HG03432 (cell line): ENCODE data around the gene BTG2.

Source experiments
- ATAC-seq: cut with Tn5 transposase; IDR thresholded peaks from one replicate; pipeline ENCODE4 v1.9.1; 2021; ENCODE audit warnings: mild to moderate bottlenecking, moderate library complexity; ENCODE audit not compliant: unreplicated experiment

Gene BTG2

GRCh38 chr1:203335503-203335902 is 30.2 kb downstream of the BTG2 start:
- ATAC-seq, result no peak

GRCh38 chr1:203336097-203336496 is 30.8 kb downstream of the BTG2 start:
- no peak for ATAC-seq

DNA sequence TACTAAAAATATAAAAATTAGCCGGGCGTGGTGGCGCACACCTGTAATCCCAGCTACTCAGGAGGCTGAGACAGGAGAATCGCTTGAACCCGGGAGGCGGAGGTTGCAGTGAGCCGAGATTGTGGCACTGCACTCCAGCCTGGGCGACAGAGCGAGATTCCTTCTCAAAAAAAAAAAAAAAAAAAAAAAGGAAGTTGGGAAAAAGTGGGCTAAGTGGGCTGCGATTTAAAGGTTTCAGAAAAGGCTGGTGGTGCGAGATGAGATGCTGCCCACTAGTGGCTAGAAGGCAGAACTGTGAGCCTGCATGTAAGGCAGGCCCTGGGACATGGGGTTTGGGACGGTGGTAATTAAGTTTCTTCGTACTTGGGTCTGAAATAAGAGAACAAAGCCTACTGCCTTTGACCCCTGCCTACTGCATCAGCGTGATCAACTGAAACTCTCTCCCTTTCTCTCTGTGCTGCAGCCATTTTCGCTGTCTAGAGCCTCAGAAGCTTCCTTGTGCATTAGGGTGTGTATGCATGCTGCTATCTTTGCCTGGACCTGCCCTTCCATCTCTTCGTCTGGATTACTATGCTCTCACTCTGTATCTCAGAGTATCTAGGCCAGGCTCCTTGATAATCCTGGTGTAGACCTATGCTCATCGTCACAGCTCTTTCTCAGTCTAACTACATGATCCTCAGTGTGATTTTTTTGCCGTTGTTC is 33.2 kb downstream of the BTG2 start:
- ATAC-seq, result no peak

- ATAC-seq, result no peak
Observed at GRCh38 chr1:203340112-203340790, 34.9 kb downstream of the BTG2 start.

GRCh38 chr1:203342192-203342940 is 37.0 kb downstream of the BTG2 start:
- ATAC-seq, result no peak

GRCh38 chr1:203343956-203344754 is 38.8 kb downstream of the BTG2 start:
- no peak for ATAC-seq

DNA sequence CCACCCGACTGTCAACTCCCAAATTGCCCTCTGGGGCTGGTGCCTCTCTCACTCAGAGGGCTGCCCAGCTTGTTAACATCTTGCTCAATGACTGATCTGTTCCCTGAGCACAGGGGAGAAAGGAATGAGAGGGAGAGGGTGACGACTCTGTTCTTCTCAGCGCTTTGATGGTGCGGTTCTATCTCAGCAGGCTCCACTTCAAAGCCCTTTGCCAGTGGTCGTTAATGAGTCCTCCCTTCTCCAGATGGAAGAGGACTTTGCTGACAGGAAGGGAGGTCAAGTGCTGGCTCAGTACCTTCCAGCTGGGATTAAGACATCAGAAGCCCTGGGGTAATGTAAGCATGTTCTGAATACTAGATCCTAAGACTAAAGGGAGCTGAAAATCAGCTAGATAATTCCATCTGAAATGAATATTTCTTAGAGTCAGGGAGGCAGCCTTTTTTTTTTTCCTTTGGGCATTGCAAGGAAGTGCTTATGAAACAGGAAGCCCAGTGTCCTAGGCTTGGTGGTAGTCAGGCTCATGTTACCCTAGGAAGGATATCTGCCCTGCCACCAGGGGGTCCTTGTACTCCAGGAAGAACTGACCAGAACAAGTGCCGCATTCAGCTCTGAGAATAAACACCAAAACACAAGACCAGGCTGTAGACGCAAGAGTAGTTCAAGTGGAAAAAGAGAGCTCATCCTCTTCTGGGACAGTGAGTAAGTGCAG is 40.9 kb downstream of the BTG2 start:
- no peak for ATAC-seq

DNA sequence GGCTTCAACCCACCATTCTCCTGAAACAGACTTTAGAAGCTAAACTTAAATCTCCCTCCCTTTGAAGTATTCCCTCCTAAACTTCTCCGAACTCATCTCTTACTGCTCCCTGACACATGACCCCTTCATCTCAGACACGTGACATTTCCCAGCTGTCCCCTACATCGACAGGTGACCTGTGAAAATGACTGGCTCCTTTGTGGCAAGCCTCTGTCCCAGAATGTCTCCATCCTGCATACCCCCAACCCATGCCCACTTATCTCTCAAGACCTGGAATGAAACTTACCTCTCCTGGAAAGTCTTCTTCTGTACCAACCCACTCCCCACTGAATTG is 41.4 kb downstream of the BTG2 start:
- no peak for ATAC-seq

DNA sequence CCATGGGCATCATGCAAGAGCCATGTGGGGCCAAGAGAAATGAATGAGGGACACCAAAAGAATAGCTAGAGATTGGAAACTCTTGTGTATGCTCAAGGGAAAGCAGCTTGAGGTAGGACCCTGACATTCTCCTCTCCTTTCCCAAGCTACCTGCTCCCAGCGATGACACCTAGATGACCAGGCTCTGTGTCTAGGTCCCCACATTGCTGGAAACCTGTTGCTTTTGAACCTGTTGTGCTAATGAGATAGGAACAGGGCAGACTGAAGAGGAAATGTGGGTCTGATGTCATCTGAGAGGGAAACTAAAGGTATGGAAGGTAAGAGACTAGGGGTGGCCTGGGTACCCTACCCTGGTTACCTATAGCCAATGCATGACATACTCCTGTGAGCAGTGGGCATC is 43.8 kb downstream of the BTG2 start:
- ATAC-seq, result no peak

DNA sequence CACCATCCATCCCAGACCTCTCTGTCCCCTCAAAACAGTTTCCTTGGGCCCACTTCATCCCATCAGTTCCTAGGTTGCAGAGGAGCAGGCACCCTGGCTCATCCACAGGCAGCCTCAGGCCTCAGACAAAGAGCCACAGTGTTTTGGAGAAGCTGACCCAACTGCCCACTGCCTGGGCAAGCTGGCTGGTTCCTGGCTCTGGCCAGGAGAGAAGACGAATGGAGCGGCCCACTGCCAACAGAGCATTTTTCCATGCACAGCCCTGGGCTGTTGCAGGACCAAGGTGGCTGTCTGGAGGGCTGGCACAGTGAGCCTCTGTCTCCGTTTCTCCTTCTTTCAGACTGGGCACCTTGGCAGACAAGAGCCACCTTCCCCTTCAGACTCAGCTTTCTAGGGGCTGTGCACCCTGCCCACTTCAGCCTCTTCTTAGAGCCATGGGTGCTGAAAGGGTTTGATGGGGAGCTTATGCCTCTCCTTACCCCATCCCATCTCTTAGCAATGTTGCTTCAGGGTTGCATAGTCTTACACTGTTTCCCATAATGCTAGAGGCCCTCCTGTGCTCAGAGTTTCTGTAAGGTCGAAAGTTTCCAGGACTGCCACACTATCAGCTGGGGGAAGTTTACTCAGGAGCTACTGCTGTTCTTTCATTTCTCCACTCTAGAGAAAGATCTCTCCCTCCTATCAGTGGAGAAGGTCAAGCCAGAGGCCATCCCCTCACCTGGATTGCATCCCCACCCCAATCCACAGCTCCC is 44.6 kb downstream of the BTG2 start:
- ATAC-seq, result no peak

DNA sequence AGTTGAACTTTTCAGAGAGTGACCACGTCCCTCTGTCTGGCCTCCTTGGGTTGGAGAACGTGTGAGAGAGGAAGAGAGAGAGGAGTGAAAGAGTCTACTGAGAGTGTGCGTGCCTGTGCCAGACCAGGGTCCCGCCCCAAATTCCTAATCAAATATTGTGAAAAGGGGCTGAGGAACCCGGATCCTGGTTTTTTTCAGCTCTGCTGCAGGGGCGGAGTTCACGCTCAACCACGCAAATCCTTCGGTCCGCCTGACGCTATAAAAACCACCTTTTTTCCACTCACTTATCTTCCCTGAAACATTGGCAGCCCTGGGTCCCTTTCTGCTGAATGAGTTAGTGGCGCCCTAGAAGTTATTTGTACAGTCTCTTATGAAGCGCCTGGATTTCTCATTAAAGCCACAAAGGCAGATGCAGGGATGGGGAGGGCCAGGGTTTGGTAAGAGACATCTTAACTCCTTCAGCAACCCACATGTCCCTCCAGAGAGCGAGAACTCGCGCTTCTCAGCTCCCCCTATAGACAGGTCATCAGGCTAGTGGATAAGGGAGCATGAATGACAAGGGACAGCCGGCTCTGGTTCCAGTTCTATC is 45.8 kb downstream of the BTG2 start, which contains the start of gene FMOD:
FMOD (minus strand) TSS at position 86 of the 589 bp plus-strand sequence. CDS start 2,852 bp downstream, outside the sequence.
- ATAC-seq, result no peak

- ATAC-seq, result no peak
Observed at GRCh38 chr1:203353486-203353885, 48.2 kb downstream of the BTG2 start.

DNA sequence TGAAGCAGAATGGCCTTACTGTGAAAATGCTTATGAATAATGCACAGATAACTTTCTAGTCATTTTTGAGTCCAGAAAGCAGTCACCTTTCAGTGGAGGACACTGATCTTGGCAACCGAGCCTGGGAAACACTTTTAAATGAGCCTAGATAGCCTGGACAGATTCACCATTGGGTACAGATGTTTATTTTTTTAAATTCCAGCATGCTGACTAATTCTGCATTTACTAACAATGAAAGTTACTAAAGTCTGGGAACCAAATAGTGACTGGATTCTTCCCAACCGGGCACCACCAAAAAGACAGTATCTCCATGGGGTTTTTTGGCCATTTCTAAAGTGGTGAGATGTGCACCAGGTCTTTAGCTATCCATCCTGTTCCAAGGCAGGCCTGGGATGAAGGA is 48.9 kb downstream of the BTG2 start:
- ATAC-seq, result no peak

GRCh38 chr1:203359010-203359571 is 53.8 kb downstream of the BTG2 start:
- ATAC-seq, result no peak
